H9 (cell line): ENCODE results near the gene NYAP2. TPM values are rescaled to one million over a fixed set of nuclear protein-coding genes. Genes with fewer than 3 reads are reported as not detected.

Source experiments
- DNase-seq: peaks from one replicate; pipeline ENCODE4 v3.0.0-alpha.2; 2017
- H2AFZ ChIP-seq: one replicate; pipeline ENCODE4 v1.6.1; 2013; ENCODE audit warnings: mild to moderate bottlenecking, low read length, control low read depth, moderate library complexity
- H2AK5ac ChIP-seq: 2 replicates; pipeline ENCODE4 v1.6.1; 2013; ENCODE audit warnings: low read length, control low read depth, mixed read lengths; ENCODE audit not compliant: insufficient read length
- H2BK120ac ChIP-seq: one replicate; pipeline ENCODE4 v1.6.1; 2013; ENCODE audit warnings: low read depth, mild to moderate bottlenecking, low read length, control low read depth, inconsistent platforms; ENCODE audit not compliant: poor library complexity, severe bottlenecking
- H2BK12ac ChIP-seq: 2 replicates; pipeline ENCODE4 v1.6.1; 2013; ENCODE audit warnings: low read length, control low read depth, mixed read lengths, low read depth; ENCODE audit not compliant: insufficient read length
- H2BK15ac ChIP-seq: 2 replicates; pipeline ENCODE4 v1.6.1; 2013; ENCODE audit warnings: low read depth, low read length, control low read depth
- H2BK20ac ChIP-seq: one replicate; pipeline ENCODE4 v1.6.1; 2013; ENCODE audit warnings: low read depth, mild to moderate bottlenecking, low read length, control low read depth, inconsistent platforms; ENCODE audit not compliant: poor library complexity, severe bottlenecking
- H2BK5ac ChIP-seq: 2 replicates; pipeline ENCODE4 v1.6.1; 2013; ENCODE audit warnings: low read length, control low read depth, mixed read lengths; ENCODE audit not compliant: insufficient read length
- H3K14ac ChIP-seq: 2 replicates; pipeline ENCODE4 v1.6.1; 2013; ENCODE audit warnings: low read length, control low read depth; ENCODE audit not compliant: insufficient read depth
- H3K18ac ChIP-seq: 2 replicates; pipeline ENCODE4 v1.6.1; 2013; ENCODE audit warnings: low read depth, mild to moderate bottlenecking, mixed read lengths, low read length, control low read depth; ENCODE audit not compliant: insufficient read length
- H3K23ac ChIP-seq: 2 replicates; pipeline ENCODE4 v1.6.1; 2013; ENCODE audit warnings: low read length, control low read depth, mixed read lengths, low read depth; ENCODE audit not compliant: insufficient read length
- H3K23me2 ChIP-seq: 2 replicates; pipeline ENCODE4 v1.6.1; 2013; ENCODE audit warnings: low read depth, mild to moderate bottlenecking, mixed read lengths, low read length, control low read depth; ENCODE audit not compliant: insufficient read length, poor library complexity, severe bottlenecking
- H3K27ac ChIP-seq: 2 replicates; pipeline ENCODE4 v1.5.1; 2013; ENCODE audit warnings: low read length, control low read depth, mixed read lengths, low read depth; ENCODE audit not compliant: insufficient read length
- H3K27me3 ChIP-seq: 2 replicates; pipeline ENCODE4 v1.6.1; 2013; ENCODE audit warnings: low read length, control low read depth, inconsistent platforms; ENCODE audit not compliant: insufficient read depth
- H3K4ac ChIP-seq: 2 replicates; pipeline ENCODE4 v1.6.1; 2013; ENCODE audit warnings: low read depth, mild to moderate bottlenecking, control low read depth, inconsistent platforms, low read length, moderate library complexity
- H3K4me1 ChIP-seq: 2 replicates; pipeline ENCODE4 v1.6.1; 2013; ENCODE audit warnings: low read length, control low read depth, inconsistent platforms; ENCODE audit not compliant: insufficient read depth
- H3K4me2 ChIP-seq: 2 replicates; pipeline ENCODE4 v1.6.1; 2013; ENCODE audit warnings: low read length, control low read depth, mixed read lengths; ENCODE audit not compliant: insufficient read length, insufficient read depth
- H3K56ac ChIP-seq: 2 replicates; pipeline ENCODE4 v1.6.1; 2013; ENCODE audit warnings: low read depth, mild to moderate bottlenecking, mixed read lengths, low read length, control low read depth; ENCODE audit not compliant: insufficient read length
- H3K79me1 ChIP-seq: 2 replicates; pipeline ENCODE4 v1.6.1; 2013; ENCODE audit warnings: low read depth, mild to moderate bottlenecking, moderate library complexity, low read length, control low read depth, inconsistent platforms; ENCODE audit not compliant: insufficient read depth, poor library complexity, severe bottlenecking
- H3K79me2 ChIP-seq: 2 replicates; pipeline ENCODE4 v1.6.1; 2013; ENCODE audit warnings: low read length, control low read depth, inconsistent platforms; ENCODE audit not compliant: insufficient read depth
- H3K9ac ChIP-seq: 2 replicates; pipeline ENCODE4 v1.6.1; 2013; ENCODE audit warnings: low read length, control low read depth, mixed read lengths; ENCODE audit not compliant: insufficient read length; ENCODE audit errors: extremely low read depth
- H3K9me3 ChIP-seq: one replicate; pipeline ENCODE4 v1.6.1; 2013; ENCODE audit warnings: low read depth, low read length, inconsistent platforms; ENCODE audit not compliant: control insufficient read depth
- H3T11ph ChIP-seq: one replicate; pipeline ENCODE4 v1.6.1; 2013; ENCODE audit warnings: mild to moderate bottlenecking, low read length, control low read depth, inconsistent platforms
- H4K20me1 ChIP-seq: one replicate; pipeline ENCODE4 v1.6.1; 2013; ENCODE audit not compliant: control insufficient read depth, insufficient read length, insufficient read depth
- H4K5ac ChIP-seq: 2 replicates; pipeline ENCODE4 v1.6.1; 2013; ENCODE audit warnings: low read depth, mild to moderate bottlenecking, mixed read lengths, low read length, control low read depth; ENCODE audit not compliant: insufficient read length
- H4K8ac ChIP-seq: replicated peaks from 2 replicates; pipeline ENCODE4 v1.6.1; 2013; ENCODE audit warnings: low read length, control low read depth, mixed read lengths, low read depth; ENCODE audit not compliant: insufficient read length
- H4K91ac ChIP-seq: 2 replicates; pipeline ENCODE4 v1.6.1; 2013; ENCODE audit warnings: low read depth, mild to moderate bottlenecking, moderate library complexity, mixed read lengths, low read length, control low read depth; ENCODE audit not compliant: insufficient read length
- H3K27ac Mint-ChIP-seq, 3 experiments: 2 replicates in 2 of 3; 3 replicates in 1 of 3; pipeline ENCODE4 v1.8.0; 2020 to 2021; ENCODE audit warnings: mixed read lengths in 3 of 3, mild to moderate bottlenecking in 1 of 3, moderate library complexity in 1 of 3
- H3K27me3 Mint-ChIP-seq: 2 replicates; pipeline ENCODE4 v1.8.0; 2021; ENCODE audit warnings: low read depth, mild to moderate bottlenecking, moderate library complexity, mixed read lengths
- H3K36me3 Mint-ChIP-seq, 3 experiments: 2 replicates in 2 of 3; 3 replicates in 1 of 3; pipeline ENCODE4 v1.8.0; 2020 to 2021; ENCODE audit warnings: low read depth in 3 of 3, mixed read lengths in 3 of 3; ENCODE audit not compliant: insufficient read depth in 1 of 3
- H3K4me1 Mint-ChIP-seq, 2 experiments: 2 replicates each; pipeline ENCODE4 v1.8.0; 2020; ENCODE audit warnings: mixed read lengths in 2 of 2
- H3K4me3 Mint-ChIP-seq, 2 experiments: 2 replicates in 1 of 2; 3 replicates in 1 of 2; pipeline ENCODE4 v1.8.0; 2020 to 2021; ENCODE audit warnings: mild to moderate bottlenecking in 2 of 2, mixed read lengths in 2 of 2, moderate library complexity in 1 of 2
- H3K9me3 Mint-ChIP-seq, 2 experiments: 2 replicates in 1 of 2; 3 replicates in 1 of 2; pipeline ENCODE4 v1.8.0; 2020; ENCODE audit warnings: mild to moderate bottlenecking in 2 of 2, mixed read lengths in 2 of 2, moderate library complexity in 1 of 2
- WGBS: extraction: QIAGEN DNeasy Blood & Tissue Kit; methylation state at CpG from one replicate; pipeline ENCODE4 v1.1.7; 2013; ENCODE audit warnings: missing lambda C conversion rate, low lambda C conversion rate, mixed read lengths; ENCODE audit not compliant: insufficient read length; ENCODE audit errors: extremely low coverage; 5-methylcytosine and 5-hydroxymethylcytosine counted together
- total RNA-seq: library from RNA; stranded (reverse); gene quantifications from 2 replicates; pipeline ENCODE4 v1.2.1, GENCODE V29; 2021
- TF ChIP-seq, protein P1 (sequence below): fragments of 200-600 bp; sonication (generic); conservative IDR thresholded peaks from 3 replicates; pipeline ENCODE4 v1.8.0; 2021; ENCODE audit warnings: antibody characterized with exemption, mild to moderate bottlenecking

Gene NYAP2
- total RNA-seq, 1 experiment from 2014 or later = not detected

DNA sequence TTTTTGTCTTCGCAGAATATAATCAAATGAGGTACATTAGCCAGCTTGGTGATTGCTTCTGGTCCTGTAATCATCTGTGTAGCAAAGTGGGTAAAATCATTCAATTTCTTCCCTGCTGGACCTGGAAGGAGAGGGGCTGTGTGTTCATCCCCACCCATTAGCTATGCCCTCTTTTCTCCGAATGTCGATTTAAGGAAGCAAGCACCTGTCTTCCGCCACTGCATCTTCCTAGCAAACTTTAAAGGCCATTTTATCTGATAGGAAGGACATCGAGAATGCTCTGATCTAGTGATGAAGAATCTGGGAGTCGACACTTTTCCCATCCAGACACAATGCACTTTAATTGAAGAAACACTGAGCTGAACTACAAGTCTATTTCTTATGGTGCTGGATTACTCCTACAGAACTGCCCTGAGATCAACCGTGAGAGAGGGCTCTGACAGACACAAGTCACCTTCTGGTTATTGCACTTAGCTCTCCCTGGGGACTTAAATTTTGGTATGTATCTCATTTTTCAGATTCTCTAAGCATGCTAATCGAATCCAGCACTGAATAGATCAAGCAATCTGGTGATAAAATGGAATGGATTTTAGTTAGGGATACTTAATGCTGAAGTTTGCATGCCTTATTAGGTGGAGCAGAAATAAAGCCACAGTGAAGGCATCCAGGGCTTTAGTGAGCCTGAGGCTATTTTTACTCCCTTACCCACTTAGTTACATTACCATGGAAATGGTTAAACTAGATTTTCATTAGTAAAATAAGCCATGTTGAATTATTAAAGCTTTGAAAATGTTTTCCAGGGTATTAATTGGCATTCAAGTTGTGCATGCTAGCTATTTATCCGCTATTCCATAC is 1.3 kb downstream of the NYAP2 start:
- Histone ChIP-seq H4K91ac (no peak overlapping the region), H3K18ac (no peak overlapping the region), H3K79me1 (no peaks in the 10 kb centered on the region), H4K20me1 (no peaks in the 10 kb centered on the region), H2BK20ac (no peak overlapping the region), H3K79me2 (no peaks in the 10 kb centered on the region), H3K23me2 (no peaks in the 10 kb centered on the region), H2BK5ac (no peak overlapping the region), H2AK5ac (no peak overlapping the region), H3K27me3 (no peaks in the 10 kb centered on the region), H3K9me3 (no peaks in the 10 kb centered on the region), H4K5ac (no peak overlapping the region), H2BK12ac (no peak overlapping the region), H3T11ph (no peak overlapping the region), H2AFZ (no peak overlapping the region), H2BK120ac (no peak overlapping the region), H3K4me2 (peak overlapping the region; percentile 35), H3K23ac (no peak overlapping the region), H4K8ac (no peak overlapping the region), H3K4me1 (no peaks in the 10 kb centered on the region), H3K9ac (no peak overlapping the region), H3K56ac (no peak overlapping the region), H3K4ac (no peak overlapping the region), H2BK15ac (no peak overlapping the region), H3K14ac (no peak overlapping the region), H3K27ac (no peak overlapping the region)
- H3K4me3 Mint-ChIP-seq = peak overlapping the region in 1 of 2 experiments; percentile 73; a peak in 1 of 5 replicates
- no peaks in the 10 kb centered on the region for H3K9me3 Mint-ChIP-seq
- H3K27me3 Mint-ChIP-seq = peaks cover 7% of the 10 kb centered on the region
- DNase-seq = no peak
- TF ChIP-seq, protein P1, sequence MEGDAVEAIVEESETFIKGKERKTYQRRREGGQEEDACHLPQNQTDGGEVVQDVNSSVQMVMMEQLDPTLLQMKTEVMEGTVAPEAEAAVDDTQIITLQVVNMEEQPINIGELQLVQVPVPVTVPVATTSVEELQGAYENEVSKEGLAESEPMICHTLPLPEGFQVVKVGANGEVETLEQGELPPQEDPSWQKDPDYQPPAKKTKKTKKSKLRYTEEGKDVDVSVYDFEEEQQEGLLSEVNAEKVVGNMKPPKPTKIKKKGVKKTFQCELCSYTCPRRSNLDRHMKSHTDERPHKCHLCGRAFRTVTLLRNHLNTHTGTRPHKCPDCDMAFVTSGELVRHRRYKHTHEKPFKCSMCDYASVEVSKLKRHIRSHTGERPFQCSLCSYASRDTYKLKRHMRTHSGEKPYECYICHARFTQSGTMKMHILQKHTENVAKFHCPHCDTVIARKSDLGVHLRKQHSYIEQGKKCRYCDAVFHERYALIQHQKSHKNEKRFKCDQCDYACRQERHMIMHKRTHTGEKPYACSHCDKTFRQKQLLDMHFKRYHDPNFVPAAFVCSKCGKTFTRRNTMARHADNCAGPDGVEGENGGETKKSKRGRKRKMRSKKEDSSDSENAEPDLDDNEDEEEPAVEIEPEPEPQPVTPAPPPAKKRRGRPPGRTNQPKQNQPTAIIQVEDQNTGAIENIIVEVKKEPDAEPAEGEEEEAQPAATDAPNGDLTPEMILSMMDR = no peak
- no peaks in the 10 kb centered on the region for H3K36me3 Mint-ChIP-seq
- WGBS = no CpG with 5 or more reads among the region's 9 CpGs
- no peak overlapping the region for H3K27ac Mint-ChIP-seq
- H3K4me1 Mint-ChIP-seq = peaks cover 5 to 8% of the 10 kb centered on the region in 2 experiments
